GM19328 (cell line): Measurements from ENCODE around the gene SZT2.

Experiments
- ATAC-seq: cut with Tn5 transposase; IDR thresholded peaks from one replicate; pipeline ENCODE4 v1.9.1; 2021; ENCODE audit warnings: mild to moderate bottlenecking, moderate library complexity; ENCODE audit not compliant: unreplicated experiment

The SZT2 gene

GRCh38 chr1:43439781-43440180 is 50.1 kb downstream of the SZT2 start:
- ATAC-seq = no peak

GRCh38 chr1:43440358-43440757 is 50.7 kb downstream of the SZT2 start:
- no peak for ATAC-seq

- ATAC-seq = no peak
These were observed 51.6 kb downstream of the SZT2 start for GRCh38 chr1:43441166-43441893.

- no peak for ATAC-seq
These were observed 52.4 kb downstream of the SZT2 start for GRCh38 chr1:43441894-43442637.

GRCh38 chr1:43442756-43443155 is 53.1 kb downstream of the SZT2 start:
- no peak for ATAC-seq

GRCh38 chr1:43443197-43443946 is 53.7 kb downstream of the SZT2 start:
- no peak for ATAC-seq

- ATAC-seq = no peak
These were observed 54.6 kb downstream of the SZT2 start for GRCh38 chr1:43444151-43444828.

GRCh38 chr1:43444836-43445235 is 55.1 kb downstream of the SZT2 start:
- ATAC-seq = no peak

- no peak for ATAC-seq
These were observed 56.1 kb downstream of the SZT2 start for GRCh38 chr1:43445606-43446387.

- no peak for ATAC-seq
These were observed 56.7 kb downstream of the SZT2 start for GRCh38 chr1:43446388-43446740.

- ATAC-seq = no peak
These were observed 57.5 kb downstream of the SZT2 start for GRCh38 chr1:43446881-43447835.

- no peak for ATAC-seq
These were observed 58.4 kb downstream of the SZT2 start for GRCh38 chr1:43447891-43448708.

- ATAC-seq = no peak
These were observed 59.4 kb downstream of the SZT2 start for GRCh38 chr1:43448955-43449707.

- no peak for ATAC-seq
These were observed 60.0 kb downstream of the SZT2 start for GRCh38 chr1:43449708-43450069.

GRCh38 chr1:43450251-43450941 is 60.7 kb downstream of the SZT2 start:
- no peak for ATAC-seq

GRCh38 chr1:43451157-43451591 is 61.5 kb downstream of the SZT2 start:
- no peak for ATAC-seq
